ENCODE results near the gene FUZ.

Gene FUZ

DNA sequence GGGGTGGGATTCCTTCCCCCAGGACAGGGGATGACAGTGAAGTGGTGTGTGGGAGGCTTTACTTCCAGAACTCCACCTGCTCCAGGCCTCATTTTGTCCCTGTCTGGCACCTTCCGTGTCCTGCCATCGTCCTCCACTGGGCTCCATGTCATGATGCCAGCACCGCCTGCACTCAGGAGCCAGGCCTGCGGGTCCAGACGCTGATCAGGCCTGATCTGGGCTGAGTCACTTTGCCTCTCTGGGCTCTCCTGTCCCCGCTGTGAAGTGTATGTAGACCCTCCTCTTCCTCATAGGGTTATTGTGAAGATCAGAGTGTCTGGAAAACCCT lies 9.6 kb downstream of the FUZ start:
- no peak for DNase-seq

DNA sequence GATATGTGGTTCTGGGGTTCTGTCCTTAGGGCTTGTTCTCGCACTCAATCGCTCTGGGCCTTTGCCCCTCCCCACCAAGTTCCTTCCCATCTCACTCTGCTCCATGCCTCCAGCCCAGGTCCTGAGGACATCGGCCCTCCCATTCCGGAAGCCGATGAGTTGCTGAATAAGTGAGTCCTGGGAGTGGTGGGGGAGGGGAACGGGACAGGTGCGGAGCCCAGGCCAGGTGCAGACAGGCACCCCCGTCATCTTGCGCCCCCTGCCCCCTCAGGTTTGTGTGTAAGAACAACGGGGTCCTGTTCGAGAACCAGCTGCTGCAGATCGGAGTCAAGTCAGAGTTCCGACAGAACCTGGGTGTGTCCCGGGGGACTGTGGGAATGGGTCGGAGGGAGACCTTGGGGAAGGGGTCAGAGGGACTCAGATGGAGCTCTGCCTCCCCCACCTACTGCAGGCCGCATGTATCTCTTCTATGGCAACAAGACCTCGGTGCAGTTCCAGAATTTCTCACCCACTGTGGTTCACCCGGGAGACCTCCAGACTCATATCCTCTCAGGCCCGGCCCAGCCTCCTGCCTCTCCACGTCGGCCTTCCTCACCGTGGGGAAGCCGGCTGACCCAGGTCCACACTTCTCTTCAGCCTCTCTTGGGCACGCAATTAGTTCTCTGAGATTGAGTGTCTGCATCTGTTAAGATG lies 10.1 kb downstream of the FUZ start:
- no peak for DNase-seq

DNA sequence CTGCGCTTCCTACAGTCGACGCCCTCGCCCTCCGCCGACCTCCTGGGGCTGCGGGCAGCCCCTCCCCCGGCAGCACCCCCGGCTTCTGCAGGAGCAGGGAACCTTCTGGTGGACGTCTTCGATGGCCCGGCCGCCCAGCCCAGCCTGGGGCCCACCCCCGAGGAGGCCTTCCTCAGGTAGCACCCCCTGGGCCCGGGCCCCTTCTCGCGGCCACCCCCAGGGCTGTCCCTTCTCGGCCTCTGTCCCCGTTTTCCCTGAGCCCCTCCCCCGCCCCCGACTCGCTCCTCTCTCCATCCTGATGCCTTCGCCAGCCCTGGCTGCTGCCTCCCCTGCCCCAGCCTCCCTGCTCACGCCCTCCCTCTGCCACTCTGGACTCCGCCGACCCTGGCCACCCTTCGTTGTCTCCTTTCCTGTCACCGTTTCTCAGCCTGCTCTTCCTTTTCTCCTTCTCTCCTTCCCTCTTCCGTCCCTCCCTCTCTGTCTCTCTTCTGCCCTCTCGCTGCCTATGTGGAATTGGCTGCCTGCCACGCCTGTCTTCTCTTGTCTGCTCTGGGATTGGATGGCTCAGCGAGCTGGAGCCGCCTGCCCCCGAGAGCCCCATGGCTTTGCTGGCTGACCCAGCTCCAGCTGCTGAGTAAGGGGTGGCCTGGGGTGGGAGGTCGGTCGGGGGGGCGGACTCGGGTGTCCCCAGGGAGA lies 11.0 kb downstream of the FUZ start:
- no peak for DNase-seq

DNA sequence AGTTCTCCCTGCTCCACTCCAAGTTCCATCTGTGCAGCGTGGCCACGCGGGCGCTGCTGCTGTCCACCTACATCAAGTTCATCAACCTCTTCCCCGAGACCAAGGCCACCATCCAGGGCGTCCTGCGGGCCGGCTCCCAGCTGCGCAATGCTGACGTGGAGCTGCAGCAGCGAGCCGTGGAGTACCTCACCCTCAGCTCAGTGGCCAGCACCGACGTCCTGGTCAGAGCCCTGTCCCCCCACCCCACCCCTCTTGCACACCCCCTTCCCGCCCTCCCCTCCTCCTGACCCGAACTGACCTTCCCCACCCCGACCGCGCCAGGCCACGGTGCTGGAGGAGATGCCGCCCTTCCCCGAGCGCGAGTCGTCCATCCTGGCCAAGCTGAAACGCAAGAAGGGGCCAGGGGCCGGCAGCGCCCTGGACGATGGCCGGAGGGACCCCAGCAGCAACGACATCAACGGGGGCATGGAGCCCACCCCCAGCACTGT lies 11.6 kb downstream of the FUZ start:
- DNase-seq = no peak

DNA sequence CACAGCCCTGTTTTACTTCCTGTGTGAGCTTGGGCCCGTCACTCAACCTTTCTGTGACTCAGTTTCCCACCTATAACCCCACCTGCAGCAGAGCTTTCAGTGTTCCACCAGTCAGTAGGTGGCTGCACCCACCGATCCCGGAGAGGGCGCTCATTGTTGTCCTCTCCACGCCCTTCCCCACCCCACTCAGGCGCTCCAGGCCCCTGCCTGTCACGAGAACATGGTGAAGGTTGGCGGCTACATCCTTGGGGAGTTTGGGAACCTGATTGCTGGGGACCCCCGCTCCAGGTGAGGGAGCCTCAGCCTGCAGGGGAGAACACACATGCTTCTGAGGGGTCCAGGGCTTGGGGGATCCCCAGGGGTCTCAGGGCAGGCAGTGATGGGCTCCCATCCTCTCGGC lies 12.3 kb downstream of the FUZ start:
- DNase-seq = no peak

DNA sequence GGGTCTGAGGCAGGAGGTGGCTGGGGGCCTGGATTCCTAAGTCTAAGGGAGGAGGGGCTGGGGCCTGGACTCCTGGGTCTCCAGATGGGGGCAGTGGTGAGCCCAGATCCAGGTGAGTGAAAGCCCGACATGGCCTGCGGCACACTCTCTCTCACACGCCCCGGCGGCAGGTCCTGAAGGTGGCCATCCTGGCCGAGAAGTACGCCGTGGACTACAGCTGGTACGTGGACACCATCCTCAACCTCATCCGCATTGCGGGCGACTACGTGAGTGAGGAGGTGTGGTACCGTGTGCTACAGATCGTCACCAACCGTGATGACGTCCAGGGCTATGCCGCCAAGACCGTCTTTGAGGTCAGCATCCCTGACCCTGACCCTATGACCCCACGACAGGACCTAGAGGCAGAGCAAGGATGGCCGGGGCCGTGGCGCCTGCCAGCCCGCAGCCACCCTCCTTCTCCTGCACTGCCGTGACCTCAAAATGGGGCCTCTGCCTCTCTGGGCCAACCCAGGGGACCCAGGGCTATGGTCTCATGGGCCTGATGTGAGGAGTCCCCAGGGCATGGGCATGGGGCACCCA lies 13.2 kb downstream of the FUZ start:
- DNase-seq = no peak

DNA sequence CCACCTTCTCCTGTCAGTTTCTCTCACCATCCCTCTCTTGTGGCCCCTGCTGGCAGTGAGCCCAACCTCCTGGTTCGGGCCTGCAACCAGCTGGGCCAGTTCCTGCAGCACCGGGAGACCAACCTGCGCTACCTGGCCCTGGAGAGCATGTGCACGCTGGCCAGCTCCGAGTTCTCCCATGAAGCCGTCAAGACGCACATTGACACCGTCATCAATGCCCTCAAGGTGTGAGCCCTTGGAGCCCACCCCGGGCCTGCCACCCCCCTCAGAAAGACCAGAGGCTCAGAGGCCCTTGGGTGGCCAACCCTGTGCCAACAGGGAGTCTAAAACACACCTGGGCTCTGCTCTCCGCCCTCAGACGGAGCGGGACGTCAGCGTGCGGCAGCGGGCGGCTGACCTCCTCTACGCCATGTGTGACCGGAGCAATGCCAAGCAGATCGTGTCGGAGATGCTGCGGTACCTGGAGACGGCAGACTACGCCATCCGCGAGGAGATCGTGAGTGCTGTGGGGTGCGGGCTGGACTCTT lies 13.8 kb downstream of the FUZ start:
- no peak for DNase-seq

DNA sequence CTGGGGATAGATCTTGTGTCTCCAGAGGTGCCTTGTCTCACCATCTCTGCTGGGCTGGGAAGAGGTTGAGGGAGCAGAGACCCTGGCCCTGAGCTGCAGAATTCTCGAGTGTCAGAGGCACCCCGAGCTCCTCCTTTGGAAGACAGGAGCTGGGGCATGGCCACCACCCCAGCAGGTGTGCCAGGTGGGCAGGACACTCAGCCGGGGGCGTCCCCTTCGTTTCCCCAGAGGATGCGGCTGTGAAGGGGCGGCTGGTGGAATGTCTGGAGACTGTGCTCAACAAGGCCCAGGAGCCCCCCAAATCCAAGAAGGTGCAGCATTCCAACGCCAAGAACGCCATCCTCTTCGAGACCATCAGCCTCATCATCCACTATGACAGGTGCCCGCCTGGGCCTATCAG lies 14.5 kb downstream of the FUZ start:
- no peak for DNase-seq

DNA sequence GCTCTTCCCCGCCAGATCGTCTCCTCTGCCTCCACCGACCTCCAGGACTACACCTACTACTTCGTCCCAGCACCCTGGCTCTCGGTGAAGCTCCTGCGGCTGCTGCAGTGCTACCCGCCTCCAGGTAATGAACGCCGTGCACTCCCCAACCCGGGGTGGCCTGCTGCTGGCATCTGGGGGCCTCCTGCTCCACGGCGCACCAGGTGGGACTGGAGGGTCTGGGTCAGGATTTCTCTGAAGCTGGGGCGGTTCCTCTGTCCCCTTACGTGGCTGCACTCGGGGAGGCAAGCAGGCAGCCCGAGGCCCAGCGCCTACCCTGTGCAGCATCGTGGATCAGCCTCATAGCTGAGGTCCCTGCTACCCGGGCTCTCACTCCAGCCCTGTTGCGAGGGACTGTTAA lies 17.5 kb downstream of the FUZ start:
- DNase-seq = no peak

DNA sequence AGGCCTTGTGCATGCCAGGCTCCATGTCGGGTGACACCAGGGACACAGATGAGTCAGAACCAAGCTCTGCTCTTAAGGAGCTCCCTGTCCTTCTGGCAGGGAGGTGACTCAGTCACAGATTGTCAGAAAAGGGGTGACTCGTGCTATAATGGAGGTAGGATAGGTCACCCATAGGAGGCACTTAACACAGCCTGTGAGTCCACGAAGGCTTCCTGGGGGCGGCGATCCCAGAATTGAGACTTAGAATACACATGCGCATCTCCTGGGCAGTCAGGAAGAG lies 19.6 kb downstream of the FUZ start:
- no peak for DNase-seq

DNA sequence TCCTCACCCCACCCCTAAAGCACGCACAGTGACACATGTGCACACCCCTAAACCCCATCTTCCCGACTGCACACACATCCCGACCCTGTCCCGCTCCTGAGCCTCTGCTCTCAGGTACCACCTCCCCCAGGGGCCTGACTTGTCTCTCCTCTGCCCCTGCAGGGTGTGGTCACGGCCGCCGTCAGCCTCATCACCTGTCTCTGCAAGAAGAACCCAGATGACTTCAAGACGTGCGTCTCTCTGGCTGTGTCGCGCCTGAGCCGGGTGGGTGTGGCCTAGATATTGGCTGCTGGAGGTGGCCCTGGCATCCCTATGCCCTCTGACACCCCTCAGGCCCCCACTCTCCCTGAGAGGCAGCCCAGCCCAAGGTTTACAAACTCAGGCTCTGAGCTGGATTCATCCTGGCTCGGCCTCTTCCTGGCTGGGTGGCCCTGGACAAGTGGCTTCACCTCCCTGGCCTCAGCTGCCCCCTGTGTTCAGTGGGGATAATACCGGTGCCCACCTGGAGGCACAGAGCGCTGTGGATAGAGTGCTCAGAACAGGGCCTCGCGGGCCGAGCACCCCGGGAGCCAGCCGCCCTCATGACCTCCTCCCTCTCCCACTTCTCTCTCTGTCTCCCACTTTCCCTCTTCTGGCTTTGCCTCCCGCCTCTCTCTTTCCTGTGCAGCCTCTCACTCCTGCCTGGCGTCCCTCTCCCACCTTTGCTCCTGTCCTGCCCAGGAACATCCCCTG lies 20.1 kb downstream of the FUZ start:
- no peak for DNase-seq

DNA sequence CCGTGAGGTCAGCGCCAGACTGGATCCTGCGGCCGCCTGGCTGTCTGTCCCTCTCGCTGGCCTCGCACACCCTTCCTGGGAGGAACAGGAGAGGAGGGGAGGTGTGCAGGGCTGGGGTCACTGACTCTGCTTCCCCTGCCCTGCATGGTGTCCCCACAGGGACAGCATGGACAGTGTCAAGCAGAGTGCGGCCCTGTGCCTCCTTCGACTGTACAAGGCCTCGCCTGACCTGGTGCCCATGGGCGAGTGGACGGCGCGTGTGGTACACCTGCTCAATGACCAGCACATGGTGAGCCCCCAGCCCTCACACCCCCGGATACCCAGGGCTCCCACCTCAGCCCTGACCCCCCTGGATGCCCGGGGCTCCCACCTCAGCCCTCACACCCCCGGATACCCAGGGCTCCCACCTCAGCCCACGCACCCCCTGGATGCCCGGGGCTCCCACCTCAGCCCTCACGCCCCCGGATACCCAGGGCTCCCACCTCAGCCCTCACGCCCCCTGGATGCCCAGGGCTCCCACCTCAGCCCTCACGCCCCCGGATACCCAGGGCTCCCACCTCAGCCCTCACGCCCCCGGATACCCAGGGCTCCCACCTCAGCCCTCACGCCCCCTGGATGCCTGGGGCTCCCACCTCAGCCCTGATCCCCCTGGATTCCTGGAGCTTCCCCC lies 21.2 kb downstream of the FUZ start:
- no peak for DNase-seq

DNA sequence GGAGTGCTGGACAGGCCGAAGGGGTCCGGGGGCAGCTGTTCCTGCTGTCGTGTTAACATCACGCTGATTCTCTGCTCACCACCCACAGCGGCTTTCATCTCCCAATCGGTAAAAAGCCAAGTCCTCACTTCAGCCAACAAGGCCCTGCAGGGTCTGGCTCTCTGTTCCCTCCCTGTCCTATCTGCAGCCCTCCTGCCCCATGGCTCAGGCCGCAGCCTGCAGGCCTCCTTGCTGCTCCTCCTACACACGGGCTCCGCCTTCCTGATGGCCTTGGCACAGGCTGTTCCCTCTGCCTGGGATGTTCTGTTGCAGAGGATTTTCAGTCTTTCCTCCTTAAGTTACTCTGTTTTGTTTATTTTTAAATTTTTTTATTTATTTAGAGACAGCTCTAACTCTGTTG lies 22.2 kb downstream of the FUZ start:
- no peak for DNase-seq

DNA sequence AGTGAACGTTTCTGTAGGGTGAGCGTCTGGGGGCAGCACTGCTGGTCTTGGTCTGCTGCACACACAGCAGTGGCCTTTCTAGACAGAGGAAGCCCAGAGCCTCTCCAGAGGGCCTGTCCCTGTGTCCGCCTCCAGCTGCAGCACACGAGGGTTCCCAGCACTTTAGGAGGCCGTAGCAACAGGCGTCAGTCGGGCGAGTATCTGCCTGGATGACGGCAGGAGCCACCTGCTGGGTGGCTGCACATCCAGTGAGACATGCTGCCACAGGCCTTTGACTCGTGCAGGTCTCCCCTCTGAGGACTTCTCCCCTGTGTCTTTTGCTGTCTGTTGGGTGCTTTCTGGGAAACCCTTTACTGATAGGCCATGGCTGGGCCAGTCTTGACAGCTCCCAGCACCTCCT lies 24.2 kb downstream of the FUZ start:
- no peak for DNase-seq

DNA sequence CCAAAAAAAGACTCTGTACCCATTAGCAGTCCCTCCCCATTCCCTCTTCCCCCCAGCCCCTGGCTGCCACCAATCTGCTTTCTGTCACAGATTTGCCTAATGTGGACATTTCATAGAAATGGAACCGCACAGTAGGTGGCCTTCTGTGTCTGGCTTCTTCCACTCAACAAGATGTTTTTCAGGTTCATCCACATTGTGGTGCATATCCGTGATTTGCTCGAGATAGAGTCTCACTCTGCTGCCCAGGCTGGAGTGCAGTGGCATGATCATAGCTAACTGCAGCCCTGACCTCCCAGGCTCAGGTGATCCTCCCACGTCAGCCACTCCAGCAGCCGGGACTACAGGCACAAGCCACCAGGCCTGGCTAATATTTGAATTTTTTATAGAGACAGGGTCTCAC lies 25.3 kb downstream of the FUZ start:
- DNase-seq = no peak

DNA sequence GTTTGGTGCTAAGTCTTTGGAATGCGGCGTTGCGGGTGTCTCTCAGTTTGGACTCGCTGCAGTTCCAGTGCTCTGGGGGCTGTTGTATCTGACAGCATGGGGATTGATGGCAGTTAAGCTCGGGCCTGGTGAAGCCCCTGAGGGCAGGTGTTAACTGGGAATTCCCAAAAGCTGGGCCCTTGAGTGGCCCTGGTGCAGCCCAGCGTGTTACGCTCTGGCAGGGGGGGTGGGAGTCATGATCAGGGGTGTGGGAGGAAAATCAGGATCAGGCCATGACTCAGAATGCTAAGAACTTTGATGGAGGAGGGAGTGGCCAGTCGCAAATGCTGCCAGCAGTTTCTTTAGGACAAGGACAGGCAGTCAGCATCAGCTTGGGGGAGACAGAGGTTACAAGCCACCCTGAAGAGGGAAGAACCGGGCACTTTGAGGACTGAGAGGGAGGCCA lies 26.7 kb downstream of the FUZ start:
- DNase-seq = no peak

DNA sequence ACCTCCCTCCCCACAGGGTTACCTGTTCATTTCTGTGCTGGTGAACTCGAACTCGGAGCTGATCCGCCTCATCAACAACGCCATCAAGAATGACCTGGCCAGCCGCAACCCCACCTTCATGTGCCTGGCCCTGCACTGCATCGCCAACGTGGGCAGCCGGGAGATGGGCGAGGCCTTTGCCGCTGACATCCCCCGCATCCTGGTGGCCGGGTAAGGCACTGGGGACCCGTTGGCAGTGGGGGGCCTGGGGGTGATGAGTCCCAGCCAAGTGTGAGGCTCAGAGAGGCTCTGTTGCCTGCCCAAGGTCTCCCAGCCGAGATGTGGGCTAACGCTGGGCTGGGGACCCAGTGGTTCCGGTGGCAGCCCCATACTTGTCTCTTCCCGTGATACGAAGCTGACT lies 30.6 kb downstream of the FUZ start:
- DNase-seq = no peak

DNA sequence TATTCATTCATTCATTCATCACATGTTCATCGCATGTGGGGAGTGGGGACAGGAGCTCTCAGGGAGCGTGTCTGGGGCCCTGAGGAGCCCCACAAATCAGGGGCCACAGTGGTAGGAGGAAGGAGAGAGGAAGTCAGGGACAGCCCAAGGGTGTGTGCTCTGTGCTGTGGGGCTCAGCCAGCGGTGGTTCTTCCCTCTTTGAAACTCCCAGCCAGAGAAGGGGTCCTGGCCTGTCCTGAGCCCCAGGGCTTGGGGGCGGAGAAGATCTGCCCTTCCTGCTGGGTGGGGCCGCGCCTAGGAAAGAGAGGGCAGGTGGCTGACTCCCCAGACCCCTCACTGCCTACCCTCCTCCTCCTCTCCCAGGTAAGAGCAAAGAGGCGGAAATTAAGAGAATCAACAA lies 31.7 kb downstream of the FUZ start:
- DNase-seq = no peak

DNA sequence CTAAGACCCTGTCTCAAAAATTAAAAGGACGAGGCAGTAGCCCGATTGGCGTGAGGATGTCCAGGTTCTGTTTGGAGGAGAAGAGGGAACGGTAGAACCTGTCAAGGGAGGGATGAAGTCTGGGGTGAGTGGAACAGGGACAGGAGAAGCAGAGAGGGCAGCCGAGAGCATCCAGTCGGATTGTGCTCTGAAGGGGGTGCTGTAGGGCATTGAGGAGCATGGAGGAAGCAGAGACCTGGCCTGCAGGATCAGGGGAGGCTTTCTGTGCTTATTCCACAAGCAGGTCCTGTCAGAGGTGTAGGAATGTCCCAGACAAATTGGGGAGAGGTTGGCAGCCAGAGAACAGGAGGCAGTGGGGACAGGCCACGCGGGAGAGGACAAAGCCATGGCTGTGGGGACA lies 32.2 kb downstream of the FUZ start:
- DNase-seq = no peak

DNA sequence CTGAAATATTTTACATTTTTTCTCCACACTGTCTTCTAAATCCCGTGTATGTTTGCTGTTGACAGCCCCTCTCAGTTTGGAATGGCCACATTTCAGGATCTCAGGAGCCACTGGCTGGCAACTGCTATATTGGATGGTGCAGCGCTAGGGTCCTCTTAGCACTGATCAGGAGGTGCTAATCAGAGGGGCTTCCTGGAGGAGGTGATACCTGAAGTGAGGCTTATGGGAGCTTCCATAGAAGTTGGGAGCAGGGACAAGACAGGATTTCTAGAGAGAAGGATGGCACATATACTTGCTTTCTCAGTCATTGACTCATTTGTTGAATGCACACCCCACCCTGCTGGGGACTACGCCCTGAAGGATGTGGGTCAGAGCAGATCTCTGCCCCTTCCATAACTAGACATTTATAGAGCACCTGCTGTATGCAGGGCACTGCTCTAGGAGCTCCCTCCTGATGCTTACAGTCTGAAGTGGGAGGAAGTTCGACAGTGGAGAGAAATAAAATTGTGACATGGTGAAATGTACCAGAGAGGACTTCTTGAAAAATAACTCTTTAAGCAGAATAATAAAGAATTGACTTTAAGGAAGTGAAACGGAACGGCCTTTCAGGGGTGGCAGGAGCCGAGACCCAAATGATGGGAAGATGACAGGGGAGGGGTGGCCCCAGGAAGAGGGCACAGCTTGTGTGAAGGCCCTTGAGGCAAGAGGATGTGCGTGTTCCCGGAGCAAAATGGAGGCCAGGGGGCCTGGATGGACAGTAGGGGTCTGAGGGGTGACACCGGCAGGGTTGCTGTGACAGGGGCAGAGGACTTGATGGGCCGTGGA lies 33.1 kb downstream of the FUZ start:
- no peak for DNase-seq

DNA sequence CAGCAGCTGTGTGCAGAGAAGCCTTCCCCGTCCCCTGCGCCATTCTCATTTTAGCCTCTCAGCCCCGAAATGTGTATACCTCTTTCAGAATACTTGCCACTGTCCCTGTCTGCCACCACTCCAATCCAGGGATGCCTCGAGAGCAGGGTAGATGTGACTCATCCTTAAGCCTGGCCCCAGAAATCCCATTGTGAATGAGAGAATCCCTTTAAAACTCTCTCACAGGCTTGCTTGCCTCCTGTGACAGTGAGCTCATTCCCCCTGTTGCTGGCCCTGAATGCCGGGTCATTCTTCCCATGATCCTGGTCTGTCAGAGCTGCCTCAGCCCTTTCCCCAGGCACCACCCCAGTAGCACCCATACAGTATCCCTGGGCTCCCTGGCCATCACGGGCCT lies 36.7 kb downstream of the FUZ start:
- no peak for DNase-seq

DNA sequence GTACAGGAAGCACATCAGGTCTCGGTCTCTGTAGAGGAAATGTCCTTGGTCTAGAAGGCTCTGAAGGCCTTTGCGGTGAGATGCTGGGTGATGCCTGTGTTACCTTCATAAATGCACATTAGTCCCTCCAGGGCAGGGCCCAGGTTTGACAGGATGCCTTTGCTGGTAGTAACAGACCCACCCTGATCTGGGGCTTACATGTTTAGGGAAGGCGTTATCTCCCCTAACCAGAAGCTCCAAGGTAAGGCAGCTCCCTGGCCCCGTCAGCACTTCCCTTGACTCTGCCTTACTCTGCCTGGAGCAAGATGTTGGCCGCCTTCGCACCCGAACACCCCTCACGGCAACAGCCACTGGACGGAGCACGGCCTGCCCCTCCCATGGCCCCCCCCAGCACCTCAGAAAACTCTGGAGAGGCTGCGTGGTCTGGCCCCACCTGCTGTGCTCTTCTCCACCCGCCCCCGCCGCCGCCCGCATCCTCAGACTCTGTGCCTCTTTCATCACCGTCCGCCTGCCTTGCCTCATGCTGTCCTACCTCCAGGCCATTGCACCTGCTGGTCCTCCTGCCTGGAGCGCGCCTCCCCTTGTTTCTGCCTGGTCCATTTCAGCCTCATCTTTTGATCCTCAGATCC lies 37.2 kb downstream of the FUZ start:
- DNase-seq = no peak

Data from stimulated activated naive CD4-positive, alpha-beta T cell treated with Interleukin-2 at 50 U/mL for 16 hours (primary cell).